MCF 10A (cell line): Measurements from ENCODE around the gene VMP1. TPM values are rescaled to one million over a fixed set of nuclear protein-coding genes. Genes with fewer than 3 reads are reported as not detected.
"Not testable (repeated sequence)": the region's sequence is repeated elsewhere in the genome, so short reads cannot be mapped to it uniquely, and the experiment has no call there.

Experiments used
- BruUV-seq: library from RNA; stranded (reverse); fragments of 400-500 nt; replicated peaks from 2 replicates; lab custom pipeline; 2021; lab: Mats Ljungman, UMichigan
- CTCF ChIA-PET: fragments of 300-600 bp; sonication (Branson Sonifier 250); formaldehyde crosslinking; extraction: SDS; loops from one replicate; lab custom pipeline; 2021; ENCODE audit warnings: antibody characterized with exemption, inconsistent platforms; lab: Yijun Ruan, JAX
- POLR2A ChIA-PET: fragments of 300-600, 350-650 bp; sonication (Branson Sonifier 250); formaldehyde crosslinking; extraction: SDS; loops from one replicate; lab custom pipeline; 2020; ENCODE audit warnings: antibody characterized with exemption, inconsistent platforms; lab: Yijun Ruan, JAX
- DNase-seq: peaks from one replicate; pipeline ENCODE4 v3.0.0-alpha.2; 2018; ENCODE audit not compliant: unreplicated experiment
- H3K27ac Mint-ChIP-seq: one replicate; pipeline ENCODE4 v1.8.0; 2022; ENCODE audit warnings: mild to moderate bottlenecking, low read depth, mixed read lengths; ENCODE audit not compliant: unreplicated experiment
- H3K27me3 Mint-ChIP-seq: one replicate; pipeline ENCODE4 v1.8.0; 2022; ENCODE audit warnings: mixed read lengths; ENCODE audit not compliant: insufficient read depth, unreplicated experiment
- H3K36me3 Mint-ChIP-seq: one replicate; pipeline ENCODE4 v1.8.0; 2022; ENCODE audit warnings: mild to moderate bottlenecking, moderate library complexity, mixed read lengths; ENCODE audit not compliant: insufficient read depth, unreplicated experiment
- H3K4me1 Mint-ChIP-seq: one replicate; pipeline ENCODE4 v1.8.0; 2022; ENCODE audit warnings: mixed read lengths; ENCODE audit not compliant: insufficient read depth, unreplicated experiment
- H3K4me3 Mint-ChIP-seq: one replicate; pipeline ENCODE4 v1.8.0; 2022; ENCODE audit warnings: mild to moderate bottlenecking, moderate library complexity, mixed read lengths; ENCODE audit not compliant: unreplicated experiment
- H3K9me3 Mint-ChIP-seq: one replicate; pipeline ENCODE4 v1.8.0; 2022; ENCODE audit warnings: mixed read lengths; ENCODE audit not compliant: unreplicated experiment
- CTCF ChIP-seq: fragments of 200-600 bp; IDR thresholded peaks from one replicate; pipeline ENCODE4 v1.8.0; 2022; ENCODE audit warnings: antibody characterized with exemption, mild to moderate bottlenecking; ENCODE audit not compliant: unreplicated experiment
- intact Hi-C: fragments of 100-400 bp; cut with micrococcal nuclease; formaldehyde crosslinking; loops from 2 replicates; pipeline ENCODE4 v1.14.1; 2022
- total RNA-seq: library from RNA; stranded (reverse); gene quantifications from 2 replicates; pipeline ENCODE4 v1.2.3, GENCODE V29; 2022

Gene VMP1
- total RNA-seq, 1 experiment from 2014 or later = 228 TPM

- no peaks in the 10 kb centered on the region for H3K27me3 Mint-ChIP-seq
- BruUV-seq = no TSS peak
- ChIA-PET POLR2A (interaction anchor here (0.7 to 1.8 kb wide), 4 partner anchors 18 to 37 kb away, joined by 3 to 6 read pairs (median 4); no protein-coding TSS in a partner anchor), CTCF (no interaction called here)
- no peak for DNase-seq
- intact Hi-C loops = no loop called here
- H3K4me1 Mint-ChIP-seq = no peaks in the 10 kb centered on the region
- H3K4me3 Mint-ChIP-seq = no peak overlapping the region
- TF ChIP-seq CTCF = no peak
- no peak overlapping the region for H3K27ac Mint-ChIP-seq
- no peaks in the 10 kb centered on the region for H3K9me3 Mint-ChIP-seq
- peaks cover 8% of the 10 kb centered on the region for H3K36me3 Mint-ChIP-seq
Measured at GRCh38 chr17:59804901-59805465, 97.5 kb downstream of the VMP1 start.

GRCh38 chr17:59806322-59806721, 98.9 kb downstream of the VMP1 start:
- DNase-seq, H3K9me3 Mint-ChIP-seq, H3K27ac Mint-ChIP-seq, BruUV-seq, H3K27me3 Mint-ChIP-seq, H3K4me1 Mint-ChIP-seq, H3K4me3 Mint-ChIP-seq: not testable (repeated sequence)
- ChIA-PET POLR2A (interaction anchor here (1.0 to 6.1 kb wide), 3 partner anchors 19 to 32 kb away, joined by 3 to 49 read pairs (median 14); no protein-coding TSS in a partner anchor), CTCF (interaction anchor here (0.6 kb wide), 2 partner anchors 9 to 99 kb away, joined by 3 read pairs; partner anchors contain the start of genes PTRH2 and VMP1)
- H3K36me3 Mint-ChIP-seq = peaks cover 12% of the 10 kb centered on the region
- intact Hi-C loops = loop anchor here (1.0 kb wide), 1 partner anchor 17 kb away; no protein-coding TSS in a partner anchor

GRCh38 chr17:59807892-59808509, 100.5 kb downstream of the VMP1 start:
- Mint-ChIP-seq H3K27me3 (no peaks in the 10 kb centered on the region), H3K4me1 (peaks cover 6% of the 10 kb centered on the region), H3K27ac (no peak overlapping the region), H3K36me3 (peaks cover 20% of the 10 kb centered on the region), H3K4me3 (no peak overlapping the region), H3K9me3 (no peaks in the 10 kb centered on the region)
- no TSS peak for BruUV-seq
- TF ChIP-seq CTCF = no peak
- DNase-seq = no peak
- ChIA-PET CTCF (interaction anchor here (0.6 to 0.9 kb wide), 3 partner anchors 22 to 183 kb away, joined by 3 to 4 read pairs (median 3); no protein-coding TSS in a partner anchor), POLR2A (interaction anchor here (1.0 to 6.1 kb wide), 4 partner anchors 21 to 30 kb away, joined by 3 to 49 read pairs (median 9); no protein-coding TSS in a partner anchor)
- intact Hi-C loops = no loop called here

- TF ChIP-seq CTCF = no peak
- H3K36me3 Mint-ChIP-seq = peaks cover 24% of the 10 kb centered on the region
- POLR2A ChIA-PET = interaction anchor here (1.0 to 6.1 kb wide), 6 partner anchors 14 to 30 kb away, joined by 3 to 49 read pairs (median 4); no protein-coding TSS in a partner anchor
- peaks cover 14% of the 10 kb centered on the region for H3K4me1 Mint-ChIP-seq
- H3K27ac Mint-ChIP-seq = no peak overlapping the region
- no peak overlapping the region for H3K4me3 Mint-ChIP-seq
- no TSS peak for BruUV-seq
- H3K27me3 Mint-ChIP-seq = no peaks in the 10 kb centered on the region
- no peak for DNase-seq
- intact Hi-C loops = no loop called here
- CTCF ChIA-PET = no interaction called here
- H3K9me3 Mint-ChIP-seq = no peaks in the 10 kb centered on the region
Measured at GRCh38 chr17:59810894-59811153, 103.4 kb downstream of the VMP1 start.
